HAP-1 (cell line): ENCODE results near the gene CAMK2G.

Experiments used
- DNase-seq, 2 experiments: peaks; one replicate each; pipeline ENCODE4 v3.0.0-alpha.2; 2016 to 2020; ENCODE audit warnings: low spot score in 2 of 2
- H3K27me3 ChIP-seq: fragments of 250-450 bp; sonication (Bioruptor Pico); 2 replicates; pipeline ENCODE4 v1.5.1; 2020; ENCODE audit warnings: low read depth, mild to moderate bottlenecking, moderate library complexity
- H3K36me3 ChIP-seq: fragments of 250-450 bp; sonication (Bioruptor Pico); replicated peaks from 2 replicates; pipeline ENCODE4 v1.5.1; 2020; ENCODE audit warnings: mild to moderate bottlenecking
- H3K4me1 ChIP-seq: fragments of 250-450 bp; sonication (Bioruptor Pico); 2 replicates; pipeline ENCODE4 v1.5.1; 2020; ENCODE audit warnings: mild to moderate bottlenecking
- H3K4me3 ChIP-seq: fragments of 250-450 bp; sonication (Bioruptor Pico); 2 replicates; pipeline ENCODE4 v1.5.1; 2020; ENCODE audit warnings: mild to moderate bottlenecking, moderate library complexity
- H3K9me3 ChIP-seq: fragments of 250-450 bp; sonication (Bioruptor Pico); 2 replicates; pipeline ENCODE4 v1.5.1; 2020; ENCODE audit warnings: mild to moderate bottlenecking, moderate library complexity
- in situ Hi-C: fragments of 300-500 bp; cut with MboI; formaldehyde crosslinking; loops from 3 replicates; pipeline ENCODE4 v1.14.3; 2020; ENCODE audit warnings: low sequenced_read_pairs, inconsistent platforms, mixed read lengths

The CAMK2G gene

DNA sequence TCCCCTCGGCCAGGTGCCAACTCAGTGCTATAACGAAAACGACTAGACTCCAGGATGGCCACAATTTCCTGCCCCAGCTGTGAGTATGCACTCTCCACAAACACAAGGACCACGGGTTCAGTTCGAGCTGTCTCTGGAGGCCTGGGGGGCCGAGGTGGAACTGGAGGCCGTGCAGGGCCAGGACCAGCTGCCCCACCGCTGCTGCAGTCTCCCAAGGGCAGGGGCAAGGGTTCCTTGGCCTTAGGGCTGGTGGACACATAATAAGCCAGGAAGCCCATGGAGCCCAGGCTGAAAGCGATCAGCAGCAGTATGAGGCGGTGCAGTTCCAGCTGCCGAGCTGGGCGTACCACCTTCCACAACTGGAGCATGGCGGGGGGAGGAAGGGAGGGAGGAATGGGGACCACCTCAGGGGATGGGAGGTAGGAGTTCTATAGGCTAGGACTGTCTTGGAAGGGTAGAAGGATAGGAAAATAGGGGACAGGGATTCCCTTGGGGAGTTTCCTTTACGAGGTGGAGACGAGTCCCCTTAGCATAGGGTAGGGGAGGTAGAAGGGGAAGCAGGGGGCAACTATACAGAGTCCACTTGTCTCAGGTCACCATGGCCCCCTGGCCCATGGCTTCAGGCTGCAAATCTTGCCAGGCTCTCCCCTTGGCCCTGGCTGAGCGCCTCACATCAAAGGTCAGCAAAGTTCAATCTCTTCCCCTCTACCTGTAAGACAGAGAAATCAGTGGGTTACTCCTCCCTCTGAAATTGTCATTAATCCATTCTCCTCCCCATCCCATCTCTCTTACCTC lies 66.1 kb downstream of the CAMK2G start:
- H3K4me3 ChIP-seq, result no peak overlapping the region
- no peaks in the 10 kb centered on the region for H3K27me3 ChIP-seq
- DNase-seq, result no peak
- peaks cover 36% of the 10 kb centered on the region for H3K36me3 ChIP-seq
- H3K9me3 ChIP-seq, result no peaks in the 10 kb centered on the region
- peaks cover 5% of the 10 kb centered on the region for H3K4me1 ChIP-seq
- in situ Hi-C loops, result no loop called here

DNA sequence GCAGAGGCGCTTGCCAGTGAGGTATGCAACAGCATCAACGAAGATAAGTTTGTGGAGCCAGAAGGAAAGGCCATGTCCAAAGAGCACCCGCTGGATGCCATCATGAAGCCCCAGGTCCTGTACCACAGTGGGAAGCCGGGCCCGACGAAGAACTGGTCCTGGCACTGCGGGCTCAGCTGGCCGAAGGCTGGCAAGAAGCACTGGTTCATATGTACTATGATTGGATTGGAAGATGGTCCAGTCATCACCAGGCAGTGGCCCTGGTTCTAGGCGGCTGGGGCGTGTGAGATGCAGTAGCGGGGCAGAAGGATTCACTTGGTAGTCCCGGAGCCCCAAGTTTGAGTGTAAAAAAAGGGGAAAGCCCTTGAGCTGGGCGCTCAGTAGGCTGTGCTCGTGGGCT lies 66.9 kb downstream of the CAMK2G start:
- Histone ChIP-seq H3K36me3 (peaks cover 44% of the 10 kb centered on the region), H3K4me3 (no peak overlapping the region), H3K9me3 (no peaks in the 10 kb centered on the region), H3K4me1 (peaks cover 5% of the 10 kb centered on the region), H3K27me3 (no peaks in the 10 kb centered on the region)
- in situ Hi-C loops, result no loop called here
- DNase-seq, result no peak

DNA sequence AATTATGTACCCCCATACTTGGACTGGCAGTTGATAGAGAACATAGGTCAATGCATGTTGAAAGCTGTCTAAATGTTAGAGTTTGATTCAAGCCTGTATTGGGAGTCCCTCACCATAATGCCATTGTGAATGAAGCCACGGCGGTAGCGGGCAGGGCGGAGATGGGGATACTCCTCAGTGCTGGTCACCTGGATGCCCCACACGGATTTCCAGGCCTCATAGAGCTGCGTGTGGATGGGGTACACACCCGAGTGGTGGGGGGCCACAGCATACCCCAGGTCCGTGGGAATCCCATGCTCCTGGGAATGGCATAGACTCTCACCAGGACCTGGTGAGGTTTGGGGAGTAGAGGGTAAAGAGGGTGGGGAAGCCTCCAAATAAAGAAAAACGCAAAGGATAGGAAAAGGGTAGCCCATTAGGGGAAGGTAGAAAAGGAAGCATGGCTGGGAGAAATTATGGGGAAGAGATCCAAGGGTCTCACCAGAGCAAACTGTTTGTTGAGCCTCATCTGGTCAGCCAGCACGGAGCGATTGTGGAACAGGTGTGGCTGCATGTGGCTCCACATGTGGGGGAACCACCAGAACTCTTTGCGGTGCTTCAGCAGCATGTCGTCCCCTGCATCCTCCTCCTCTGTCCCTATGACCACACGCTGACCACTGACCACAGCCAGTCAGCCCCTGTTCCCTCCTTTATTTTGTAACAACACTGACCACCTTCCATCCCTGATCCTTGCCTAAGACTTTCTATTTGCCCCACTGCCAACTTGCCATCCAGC lies 68.0 kb downstream of the CAMK2G start:
- Histone ChIP-seq H3K9me3 (no peaks in the 10 kb centered on the region), H3K27me3 (no peaks in the 10 kb centered on the region), H3K36me3 (peaks cover 55% of the 10 kb centered on the region), H3K4me3 (no peak overlapping the region), H3K4me1 (peaks cover 5% of the 10 kb centered on the region)
- in situ Hi-C loops, result no loop called here
- no peak for DNase-seq

DNA sequence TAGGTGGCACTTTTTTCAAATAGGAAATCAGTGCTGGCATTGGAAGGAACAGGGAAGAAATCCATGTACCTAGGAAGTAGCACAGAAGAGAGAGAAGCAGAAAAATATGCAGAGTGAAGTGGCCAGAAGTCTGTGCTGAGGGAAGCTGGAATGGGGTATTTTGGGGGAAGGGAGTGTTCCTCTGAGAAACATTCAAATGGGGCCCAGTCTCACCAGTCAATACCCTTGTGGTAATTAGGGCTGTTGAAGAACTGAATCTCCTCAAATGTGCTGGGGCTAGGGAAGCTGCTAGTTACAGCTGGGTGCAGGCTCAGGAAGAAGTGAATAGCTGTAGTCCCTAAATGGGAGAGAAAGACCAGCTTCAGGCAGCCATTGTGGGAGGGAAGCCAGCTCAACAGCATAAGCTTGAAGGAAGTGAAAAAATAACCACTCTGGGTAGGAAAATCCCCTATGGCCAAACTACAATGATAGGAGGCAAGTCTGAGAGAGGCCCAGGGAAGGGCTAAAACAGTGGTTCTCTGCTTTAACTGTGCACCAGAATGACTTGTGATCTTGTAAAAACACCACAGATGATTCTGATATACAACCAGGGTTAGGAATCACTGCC lies 70.6 kb downstream of the CAMK2G start:
- Histone ChIP-seq H3K4me1 (no peaks in the 10 kb centered on the region), H3K4me3 (no peak overlapping the region), H3K27me3 (no peaks in the 10 kb centered on the region), H3K36me3 (peaks cover 63% of the 10 kb centered on the region), H3K9me3 (no peaks in the 10 kb centered on the region)
- DNase-seq, result no peak
- in situ Hi-C loops, result no loop called here

DNA sequence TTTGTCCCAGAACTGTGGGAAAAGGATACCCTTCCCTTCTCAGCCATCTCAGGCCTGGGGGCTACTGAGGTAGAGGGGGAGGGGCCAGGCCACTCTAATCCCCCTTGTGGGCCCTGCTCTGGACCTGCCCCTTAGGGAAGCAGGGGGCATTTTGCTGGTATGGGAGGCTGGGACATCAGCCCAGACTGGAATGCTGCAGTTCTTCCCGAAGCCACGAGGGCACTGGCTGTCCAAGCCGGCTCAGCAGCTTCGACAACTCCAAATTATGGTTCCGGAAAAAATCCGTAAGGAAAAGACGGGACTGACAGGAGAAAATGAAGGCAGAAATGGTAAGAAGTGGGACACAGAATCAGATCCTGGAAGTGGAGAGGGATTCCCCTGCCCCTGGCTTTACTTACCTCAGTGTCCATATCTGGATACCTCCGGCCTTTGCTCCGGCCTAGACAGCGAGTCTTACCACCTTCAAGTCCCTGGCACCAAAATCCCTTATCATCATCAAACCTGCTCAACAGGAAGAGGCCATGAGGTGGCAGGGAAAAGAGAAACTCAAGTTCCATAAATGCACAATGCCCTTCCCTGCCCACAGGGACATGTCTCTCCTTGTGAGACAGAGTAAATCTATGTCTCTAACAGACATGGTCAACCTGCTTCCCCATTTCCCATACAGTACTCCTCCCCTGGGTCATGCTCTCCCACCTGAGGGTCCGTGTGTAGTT lies 71.9 kb downstream of the CAMK2G start:
- H3K27me3 ChIP-seq, result no peaks in the 10 kb centered on the region
- in situ Hi-C loops, result no loop called here
- no peak overlapping the region for H3K4me3 ChIP-seq
- H3K4me1 ChIP-seq, result no peaks in the 10 kb centered on the region
- no peaks in the 10 kb centered on the region for H3K9me3 ChIP-seq
- no peak for DNase-seq
- H3K36me3 ChIP-seq, result peaks cover 53% of the 10 kb centered on the region

DNA sequence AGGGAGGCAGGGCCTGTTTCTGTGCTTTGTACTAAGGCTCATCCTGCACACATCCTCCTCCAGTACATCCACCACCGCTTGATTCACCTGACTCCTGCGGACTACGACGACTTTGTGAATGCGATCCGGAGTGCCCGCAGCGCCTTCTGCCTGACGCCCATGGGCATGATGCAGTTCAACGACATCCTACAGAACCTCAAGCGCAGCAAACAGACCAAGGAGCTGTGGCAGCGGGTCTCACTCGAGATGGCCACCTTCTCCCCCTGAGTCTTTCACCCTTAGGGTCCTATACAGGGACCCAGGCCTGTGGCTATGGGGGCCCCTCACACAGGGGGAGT lies 73.1 kb downstream of the CAMK2G start:
- peaks cover 53% of the 10 kb centered on the region for H3K36me3 ChIP-seq
- H3K9me3 ChIP-seq, result no peaks in the 10 kb centered on the region
- no peak overlapping the region for H3K4me3 ChIP-seq
- H3K27me3 ChIP-seq, result no peaks in the 10 kb centered on the region
- no peak for DNase-seq
- in situ Hi-C loops, result no loop called here
- no peaks in the 10 kb centered on the region for H3K4me1 ChIP-seq

DNA sequence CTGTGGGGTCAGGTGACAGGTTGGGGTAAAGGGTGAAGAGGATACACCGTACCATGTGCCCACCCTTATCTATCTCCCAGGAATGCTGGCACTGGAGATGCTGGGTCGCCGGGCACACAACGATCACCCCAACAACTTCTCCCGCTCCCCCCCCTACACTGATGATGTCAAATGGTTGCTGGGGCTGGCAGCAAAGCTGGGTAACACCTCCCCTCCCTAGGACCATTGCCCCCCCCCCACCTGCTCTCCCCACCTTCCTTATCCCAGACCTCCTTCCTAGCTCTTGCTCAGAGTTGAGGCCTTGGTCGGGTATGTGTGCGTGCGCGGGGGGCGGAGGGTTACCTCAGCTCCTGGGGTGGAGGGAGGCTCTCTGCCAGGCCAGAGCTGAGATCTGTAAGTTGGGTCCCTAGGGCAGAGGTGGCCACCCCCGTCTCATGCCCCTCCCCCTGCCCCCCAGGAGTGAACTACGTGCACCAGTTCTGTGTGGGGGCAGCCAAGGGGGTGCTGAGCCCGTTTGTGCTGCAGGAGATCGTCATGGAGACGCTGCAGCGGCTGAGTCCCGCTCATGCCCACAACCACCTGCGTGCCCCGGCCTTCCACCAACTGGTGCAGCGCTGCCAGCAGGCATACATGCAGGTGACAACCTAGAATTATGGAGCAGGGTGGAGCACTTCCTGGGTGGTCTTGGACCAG lies 73.6 kb downstream of the CAMK2G start:
- in situ Hi-C loops, result no loop called here
- no peaks in the 10 kb centered on the region for H3K9me3 ChIP-seq
- H3K36me3 ChIP-seq, result peaks cover 47% of the 10 kb centered on the region
- H3K4me1 ChIP-seq, result no peaks in the 10 kb centered on the region
- no peak for DNase-seq
- no peak overlapping the region for H3K4me3 ChIP-seq
- H3K27me3 ChIP-seq, result no peaks in the 10 kb centered on the region

DNA sequence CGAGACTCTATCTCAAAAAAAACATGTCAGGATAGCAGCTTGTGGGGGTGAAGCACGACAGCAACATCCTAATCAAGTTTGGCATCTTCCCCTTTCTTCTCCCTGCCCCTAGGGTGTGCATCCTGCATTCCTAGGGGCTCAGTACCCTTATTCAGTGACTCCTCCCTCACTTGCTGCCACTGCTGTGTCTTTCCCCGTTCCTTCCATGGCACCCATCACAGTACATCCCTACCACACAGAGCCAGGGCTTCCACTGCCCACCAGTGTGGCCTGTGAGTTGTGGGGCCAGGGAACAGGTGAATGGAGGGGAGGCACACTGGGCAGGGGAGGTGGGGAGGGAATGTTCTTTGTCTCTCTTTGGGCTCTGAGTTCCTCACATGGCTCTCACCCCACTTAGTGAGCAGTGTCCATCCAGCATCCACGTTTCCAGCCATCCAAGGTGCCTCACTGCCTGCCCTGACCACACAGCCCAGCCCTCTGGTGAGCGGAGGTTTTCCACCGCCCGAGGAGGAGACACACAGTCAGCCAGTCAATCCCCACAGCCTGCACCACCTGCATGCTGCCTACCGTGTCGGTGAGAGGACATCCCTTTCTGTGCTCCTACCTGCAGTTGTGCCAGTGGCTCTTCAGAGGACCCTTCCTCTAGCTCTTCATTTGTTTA lies 74.3 kb downstream of the CAMK2G start:
- peaks cover 46% of the 10 kb centered on the region for H3K36me3 ChIP-seq
- in situ Hi-C loops, result no loop called here
- H3K9me3 ChIP-seq, result no peaks in the 10 kb centered on the region

DNA sequence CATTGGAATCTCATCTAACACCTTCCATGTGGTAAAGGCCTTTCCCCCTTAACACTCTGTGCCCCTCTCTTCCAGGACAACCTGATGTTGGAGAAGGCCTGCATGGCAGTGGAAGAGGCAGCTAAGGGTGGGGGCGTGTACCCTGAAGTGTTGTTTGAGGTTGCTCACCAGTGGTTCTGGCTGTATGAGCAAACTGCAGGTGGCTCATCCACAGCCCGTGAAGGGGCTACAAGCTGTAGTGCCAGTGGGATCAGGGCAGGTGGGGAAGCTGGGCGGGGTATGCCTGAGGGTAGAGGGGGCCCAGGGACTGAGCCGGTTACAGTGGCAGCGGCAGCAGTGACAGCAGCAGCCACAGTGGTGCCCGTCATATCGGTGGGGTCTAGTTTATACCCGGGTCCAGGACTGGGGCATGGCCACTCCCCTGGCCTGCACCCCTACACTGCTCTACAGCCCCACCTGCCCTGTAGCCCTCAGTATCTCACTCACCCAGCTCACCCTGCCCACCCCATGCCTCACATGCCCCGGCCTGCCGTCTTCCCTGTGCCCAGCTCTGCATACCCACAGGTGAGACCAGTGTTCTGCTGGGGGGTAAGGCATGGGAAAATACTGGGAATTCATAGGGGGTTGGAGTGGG lies 75.3 kb downstream of the CAMK2G start:
- in situ Hi-C loops, result no loop called here
- H3K36me3 ChIP-seq, result peaks cover 49% of the 10 kb centered on the region

More for the DNA sequence above, 74.3 kb downstream of the CAMK2G start:
- H3K27me3 ChIP-seq, result no peaks in the 10 kb centered on the region
- DNase-seq, result no peak
- no peak overlapping the region for H3K4me3 ChIP-seq
- no peaks in the 10 kb centered on the region for H3K4me1 ChIP-seq

DNA sequence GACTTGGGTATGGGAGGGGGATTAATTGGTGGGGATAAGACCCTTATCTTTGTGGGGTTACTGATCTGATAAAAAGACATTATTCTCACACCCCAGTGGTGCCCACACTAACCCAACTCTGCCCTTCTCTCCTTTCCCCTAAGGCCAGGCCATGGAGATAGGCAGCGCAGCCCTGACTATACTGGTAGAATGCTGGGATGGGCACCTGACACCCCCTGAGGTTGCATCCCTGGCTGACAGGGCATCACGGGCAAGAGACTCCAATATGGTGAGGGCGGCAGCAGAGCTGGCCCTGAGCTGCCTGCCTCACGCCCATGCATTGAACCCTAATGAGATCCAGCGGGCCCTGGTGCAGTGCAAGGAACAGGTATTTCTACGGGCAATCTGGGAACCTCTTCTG lies 76.3 kb downstream of the CAMK2G start:
- no peak overlapping the region for H3K4me3 ChIP-seq
- no peak for DNase-seq
- no peaks in the 10 kb centered on the region for H3K27me3 ChIP-seq
- peaks cover 51% of the 10 kb centered on the region for H3K36me3 ChIP-seq
- no peaks in the 10 kb centered on the region for H3K9me3 ChIP-seq
- in situ Hi-C loops, result no loop called here
- no peaks in the 10 kb centered on the region for H3K4me1 ChIP-seq

More for the DNA sequence above, 75.3 kb downstream of the CAMK2G start:
- Histone ChIP-seq H3K27me3 (no peaks in the 10 kb centered on the region), H3K9me3 (no peaks in the 10 kb centered on the region), H3K4me1 (no peaks in the 10 kb centered on the region), H3K4me3 (no peak overlapping the region)
- no peak for DNase-seq

DNA sequence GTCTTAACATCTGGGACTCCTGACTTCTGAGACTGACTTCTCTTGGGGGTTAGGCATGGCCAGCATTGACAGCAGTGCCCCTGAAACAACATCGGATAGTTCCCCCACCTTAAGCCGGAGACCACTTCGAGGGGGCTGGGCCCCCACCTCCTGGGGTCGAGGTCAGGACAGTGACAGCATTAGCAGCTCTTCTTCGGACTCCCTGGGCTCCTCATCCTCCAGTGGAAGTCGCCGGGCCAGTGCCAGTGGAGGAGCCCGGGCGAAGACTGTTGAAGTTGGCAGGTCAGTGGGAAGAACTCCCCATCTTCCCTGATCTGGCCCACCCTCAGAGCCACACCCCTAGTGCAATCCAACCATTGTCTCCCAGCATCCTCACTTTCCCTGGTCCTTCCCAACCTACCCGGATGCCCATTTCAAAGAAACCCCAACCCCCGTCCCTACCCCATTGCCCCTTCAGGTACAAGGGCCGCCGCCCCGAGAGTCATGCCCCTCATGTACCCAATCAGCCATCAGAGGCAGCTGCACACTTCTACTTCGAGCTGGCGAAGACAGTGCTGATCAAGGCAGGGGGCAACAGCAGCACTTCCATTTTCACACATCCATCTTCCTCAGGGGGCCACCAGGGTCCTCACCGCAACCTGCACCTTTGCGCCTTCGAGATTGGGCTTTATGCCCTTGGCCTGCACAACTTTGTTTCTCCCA lies 76.9 kb downstream of the CAMK2G start:
- in situ Hi-C loops, result no loop called here
- no peaks in the 10 kb centered on the region for H3K9me3 ChIP-seq

DNA sequence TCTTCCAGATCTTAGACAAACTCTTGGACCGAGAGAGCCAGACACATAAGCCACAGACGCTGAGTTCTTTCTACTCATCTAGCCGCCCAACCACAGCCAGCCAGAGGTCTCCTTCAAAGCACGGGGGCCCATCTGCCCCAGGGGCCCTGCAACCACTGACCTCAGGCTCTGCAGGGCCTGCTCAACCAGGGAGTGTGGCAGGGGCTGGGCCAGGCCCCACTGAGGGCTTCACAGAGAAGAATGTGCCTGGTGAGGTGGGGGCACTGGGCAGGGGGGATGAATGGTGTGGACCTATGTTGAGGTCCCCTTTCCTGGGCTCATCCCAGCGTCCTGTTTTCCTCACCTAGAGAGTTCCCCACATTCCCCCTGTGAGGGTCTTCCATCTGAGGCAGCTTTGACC lies 77.6 kb downstream of the CAMK2G start:
- Histone ChIP-seq H3K4me3 (no peak overlapping the region), H3K9me3 (no peaks in the 10 kb centered on the region), H3K4me1 (no peaks in the 10 kb centered on the region), H3K36me3 (peaks cover 42% of the 10 kb centered on the region), H3K27me3 (no peaks in the 10 kb centered on the region)
- DNase-seq, result no peak
- in situ Hi-C loops, result no loop called here

More for the DNA sequence above, 76.9 kb downstream of the CAMK2G start:
- Histone ChIP-seq H3K4me3 (no peak overlapping the region), H3K36me3 (peaks cover 49% of the 10 kb centered on the region), H3K4me1 (no peaks in the 10 kb centered on the region), H3K27me3 (no peaks in the 10 kb centered on the region)
- DNase-seq, result no peak
